Keratinocyte (primary cell): ENCODE results near the gene ZBTB20. TPM values are rescaled to one million over a fixed set of nuclear protein-coding genes. Genes with fewer than 3 reads are reported as not detected.

ENCODE experiments used
- DNase-seq: peaks from one replicate; pipeline ENCODE4 v3.0.0-alpha.2; 2011; ENCODE audit warnings: low read depth, missing footprints, low spot score
- FAIRE-seq: peaks from 2 replicates; lab custom pipeline; 2011; peaks lifted over from hg19 to GRCh38; lab: Jason Lieb, UNC
- H2AFZ ChIP-seq: 2 replicates; pipeline ENCODE4 v1.6.0; 2012; ENCODE audit warnings: low read length, control low read depth, inconsistent platforms; ENCODE audit not compliant: control insufficient read depth
- H3K27ac ChIP-seq: 2 replicates; pipeline ENCODE4 v1.5.1; 2011; ENCODE audit warnings: low read length; ENCODE audit not compliant: control insufficient read depth, insufficient read depth
- H3K27me3 ChIP-seq: 3 replicates; pipeline ENCODE4 v1.6.0; 2011; ENCODE audit warnings: low read length; ENCODE audit not compliant: control insufficient read depth, insufficient read depth; ENCODE audit errors: extremely low read depth
- H3K36me3 ChIP-seq, 2 experiments: 2 replicates in 1 of 2; 3 replicates in 1 of 2; pipeline ENCODE4 v1.5.1; 2011; ENCODE audit warnings: low read length in 2 of 2, mild to moderate bottlenecking in 1 of 2; ENCODE audit not compliant: control insufficient read depth in 2 of 2, insufficient read depth in 2 of 2; ENCODE audit errors: extremely low read depth in 1 of 2
- H3K4me1 ChIP-seq: 3 replicates; pipeline ENCODE4 v1.5.1; 2011; ENCODE audit warnings: low read length; ENCODE audit not compliant: control insufficient read depth, insufficient read depth; ENCODE audit errors: extremely low read depth
- H3K4me2 ChIP-seq: 3 replicates; pipeline ENCODE4 v1.6.0; 2011; ENCODE audit warnings: low read depth, low read length; ENCODE audit not compliant: control insufficient read depth, insufficient read depth; ENCODE audit errors: extremely low read depth
- H3K4me3 ChIP-seq, 3 experiments: fragments of 200-600 bp in 1 of 3; sonication (generic) in 1 of 3; 2 replicates in 2 of 3; 3 replicates in 1 of 3; pipeline ENCODE4 v1.5.1; 2011 to 2016; ENCODE audit warnings: low read length in 3 of 3, mild to moderate bottlenecking in 3 of 3, control low read depth in 2 of 3, inconsistent platforms in 1 of 3, low read depth in 1 of 3, mixed read lengths in 1 of 3, mixed run types in 1 of 3, moderate library complexity in 1 of 3; ENCODE audit not compliant: control insufficient read depth in 2 of 3, insufficient read depth in 2 of 3; ENCODE audit errors: extremely low read depth in 1 of 3
- H3K79me2 ChIP-seq: 2 replicates; pipeline ENCODE4 v1.6.0; 2012; ENCODE audit warnings: low read length; ENCODE audit not compliant: control insufficient read depth, insufficient read depth
- H3K9ac ChIP-seq: 3 replicates; pipeline ENCODE4 v1.6.0; 2011; ENCODE audit warnings: low read length; ENCODE audit not compliant: control insufficient read depth, insufficient read depth; ENCODE audit errors: extremely low read depth
- H3K9me1 ChIP-seq: 3 replicates; pipeline ENCODE4 v1.6.0; 2011; ENCODE audit warnings: low read length; ENCODE audit not compliant: control insufficient read depth, insufficient read depth; ENCODE audit errors: extremely low read depth
- H3K9me3 ChIP-seq: 2 replicates; pipeline ENCODE4 v1.5.1; 2012; ENCODE audit warnings: low read depth, low read length; ENCODE audit not compliant: control insufficient read depth
- H4K20me1 ChIP-seq: 3 replicates; pipeline ENCODE4 v1.6.0; 2011; ENCODE audit warnings: low read length; ENCODE audit not compliant: control insufficient read depth, insufficient read depth; ENCODE audit errors: extremely low read depth
- EZH2 ChIP-seq: IDR thresholded peaks from one replicate; pipeline ENCODE4 v1.6.1; 2012; ENCODE audit warnings: inconsistent platforms, mild to moderate bottlenecking, low read length, moderate library complexity
- dilution Hi-C: fragments of 300-500 bp; cut with MboI; formaldehyde crosslinking; loops from one replicate; pipeline ENCODE4 v1.7.0; 2020; ENCODE audit warnings: low sequenced_read_pairs; ENCODE audit not compliant: extremely low pct_ligation_motif_present
- polyA plus RNA-seq, 5 experiments: library from polyadenylated mRNA; depleted of rRNA in 3 of 5; stranded (reverse) in 3 of 5; stranded (forward) in 1 of 5; unstranded in 1 of 5; fragments of >200 nt; gene quantifications; 1 replicate in 1 of 5; 2 replicates in 3 of 5; 3 replicates in 1 of 5; pipeline versions ENCODE4 v1.2.1 to v1.2.3, GENCODE V29; 2011 to 2012; ENCODE audit warnings: missing spikeins in 2 of 5, low read depth in 1 of 5, low replicate concordance in 1 of 5
- TF ChIP-seq, protein P1 (sequence below), 3 experiments: IDR thresholded peaks in 1 of 3; conservative IDR thresholded peaks in 1 of 3; optimal IDR thresholded peaks in 1 of 3; 2 replicates in 2 of 3; 3 replicates in 1 of 3; pipeline versions ENCODE3 to v1.5.1; 2011; ENCODE audit warnings: low read length in 3 of 3, mild to moderate bottlenecking in 3 of 3, moderate library complexity in 2 of 3, control low read depth in 1 of 3, inconsistent platforms in 1 of 3; ENCODE audit not compliant: insufficient read depth in 2 of 3; ENCODE audit errors: extremely low read depth in 1 of 3

Gene ZBTB20
- polyA plus RNA-seq, 1 donor (not counting 4 experiments of a cell fraction or from before 2014, with no cell fraction given): 0.52 TPM

DNA sequence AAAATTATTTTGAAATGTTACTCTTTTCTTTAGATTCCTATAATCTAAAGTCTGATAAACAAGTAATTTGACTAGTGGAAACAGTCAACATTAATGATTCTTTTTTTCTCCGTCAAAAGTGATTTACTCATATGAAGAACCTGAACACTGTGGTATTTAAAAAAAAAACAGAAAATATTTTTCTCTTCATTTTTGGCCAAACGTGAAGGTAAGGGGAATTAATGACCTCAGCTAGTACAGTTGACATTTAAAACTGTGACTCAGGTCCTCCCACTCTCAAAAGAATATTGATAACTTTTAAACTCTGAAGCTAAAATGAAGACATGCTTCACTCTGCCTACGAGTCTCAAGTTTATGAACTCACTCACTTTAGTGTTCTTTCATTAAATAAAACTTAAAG, 818.7 kb downstream of the ZBTB20 start:
- H3K4me1 ChIP-seq: no peaks in the 10 kb centered on the region
- H3K9ac ChIP-seq: no peak overlapping the region
- no peaks in the 10 kb centered on the region for H3K36me3 ChIP-seq
- no peak overlapping the region for H3K4me3 ChIP-seq
- FAIRE-seq (no peak), DNase-seq (no peak)
- H3K4me2 ChIP-seq: no peak overlapping the region
- no peaks in the 10 kb centered on the region for H3K79me2 ChIP-seq
- H3K27me3 ChIP-seq: no peaks in the 10 kb centered on the region
- dilution Hi-C loops: no loop called here
- H4K20me1 ChIP-seq: no peaks in the 10 kb centered on the region
- H2AFZ ChIP-seq: no peak overlapping the region
- H3K27ac ChIP-seq: no peak overlapping the region
- H3K9me1 ChIP-seq: no peaks in the 10 kb centered on the region
- TF ChIP-seq, protein P1, sequence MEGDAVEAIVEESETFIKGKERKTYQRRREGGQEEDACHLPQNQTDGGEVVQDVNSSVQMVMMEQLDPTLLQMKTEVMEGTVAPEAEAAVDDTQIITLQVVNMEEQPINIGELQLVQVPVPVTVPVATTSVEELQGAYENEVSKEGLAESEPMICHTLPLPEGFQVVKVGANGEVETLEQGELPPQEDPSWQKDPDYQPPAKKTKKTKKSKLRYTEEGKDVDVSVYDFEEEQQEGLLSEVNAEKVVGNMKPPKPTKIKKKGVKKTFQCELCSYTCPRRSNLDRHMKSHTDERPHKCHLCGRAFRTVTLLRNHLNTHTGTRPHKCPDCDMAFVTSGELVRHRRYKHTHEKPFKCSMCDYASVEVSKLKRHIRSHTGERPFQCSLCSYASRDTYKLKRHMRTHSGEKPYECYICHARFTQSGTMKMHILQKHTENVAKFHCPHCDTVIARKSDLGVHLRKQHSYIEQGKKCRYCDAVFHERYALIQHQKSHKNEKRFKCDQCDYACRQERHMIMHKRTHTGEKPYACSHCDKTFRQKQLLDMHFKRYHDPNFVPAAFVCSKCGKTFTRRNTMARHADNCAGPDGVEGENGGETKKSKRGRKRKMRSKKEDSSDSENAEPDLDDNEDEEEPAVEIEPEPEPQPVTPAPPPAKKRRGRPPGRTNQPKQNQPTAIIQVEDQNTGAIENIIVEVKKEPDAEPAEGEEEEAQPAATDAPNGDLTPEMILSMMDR (optimal IDR thresholded peaks at IDR 0.05 in 1 of 3, IDR thresholded peaks at IDR 0.05 in 1 of 3, conservative IDR thresholded peaks at IDR 0.05 in 1 of 3; ENCODE audit: extremely low read depth in 1 of 3, insufficient read depth in 2 of 3, low read length in 3 of 3): no peak
- TF ChIP-seq EZH2: no peak
- no peaks in the 10 kb centered on the region for H3K9me3 ChIP-seq

DNA sequence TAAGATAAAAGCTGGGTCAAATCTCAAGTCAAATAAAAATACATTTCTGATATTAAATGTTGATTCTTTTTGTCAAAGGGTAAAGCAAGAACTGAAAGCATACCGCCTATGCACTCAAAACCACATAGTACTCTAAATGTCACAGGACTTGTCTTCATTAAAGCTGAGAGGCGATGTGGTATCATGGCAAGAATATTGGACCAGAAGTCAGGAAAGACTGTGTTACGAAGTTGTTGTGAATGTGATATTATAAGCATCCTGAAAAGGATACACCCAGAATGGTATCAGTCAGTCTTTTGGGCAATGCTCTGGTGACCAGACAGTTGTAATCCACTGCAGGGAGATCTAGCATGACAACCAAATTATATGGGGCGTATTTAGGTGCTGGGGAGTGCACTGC, 819.4 kb downstream of the ZBTB20 start:
- dilution Hi-C loops: no loop called here
- DNase-seq: no peak

More for the DNA sequence above, 819.4 kb downstream of the ZBTB20 start:
- Histone ChIP-seq H3K4me3 (no peak overlapping the region), H3K27ac (no peak overlapping the region), H3K9me3 (no peaks in the 10 kb centered on the region), H3K4me1 (no peaks in the 10 kb centered on the region), H3K4me2 (no peak overlapping the region), H3K79me2 (no peaks in the 10 kb centered on the region), H3K36me3 (no peaks in the 10 kb centered on the region), H3K9ac (no peak overlapping the region), H2AFZ (no peak overlapping the region), H3K9me1 (no peaks in the 10 kb centered on the region), H4K20me1 (no peaks in the 10 kb centered on the region), H3K27me3 (no peaks in the 10 kb centered on the region)
- TF ChIP-seq EZH2: no peak
- TF ChIP-seq, protein P1 (optimal IDR thresholded peaks at IDR 0.05 in 1 of 3, IDR thresholded peaks at IDR 0.05 in 1 of 3, conservative IDR thresholded peaks at IDR 0.05 in 1 of 3; ENCODE audit: extremely low read depth in 1 of 3, insufficient read depth in 2 of 3, low read length in 3 of 3): no peak
- FAIRE-seq: no peak
